Right atrium auricular region (tissue), 2 donors: ENCODE results near the gene ZBTB37. TPM values are rescaled to one million over a fixed set of nuclear protein-coding genes. Genes with fewer than 3 reads are reported as not detected.

Experiments
- DNase-seq: peaks from one replicate; pipeline ENCODE4 v3.0.0-alpha.2; 2019; ENCODE audit warnings: low spot score
- H3K27ac ChIP-seq, 2 donors: fragments of 200-600 bp; sonication (generic); 1 replicate in 1 of 2; 2 replicates in 1 of 2; pipeline ENCODE4 v1.5.1; 2016 to 2019
- H3K27me3 ChIP-seq, 2 donors: fragments of 200-600 bp; sonication (generic); one replicate each; pipeline versions ENCODE4 v1.5.1 to v1.6.0; 2017 to 2019
- H3K36me3 ChIP-seq: fragments of 200-600 bp; sonication (generic); one replicate; pipeline ENCODE4 v1.5.1; 2016
- H3K4me1 ChIP-seq, 2 donors: fragments of 200-600 bp; sonication (generic); one replicate each; pipeline versions ENCODE4 v1.5.1 to v1.6.0; 2017 to 2019
- H3K4me3 ChIP-seq, 2 donors: fragments of 200-600 bp; sonication (generic); 1 replicate in 1 of 2; 2 replicates in 1 of 2; pipeline ENCODE4 v1.5.1; 2017 to 2019; ENCODE audit warnings: mild to moderate bottlenecking in 1 of 2, moderate library complexity in 1 of 2
- H3K9me3 ChIP-seq, 2 donors: fragments of 200-600 bp; sonication (generic); one replicate each; pipeline ENCODE4 v1.5.1; 2019
- total RNA-seq, 2 donors: library from RNA; depleted of rRNA; stranded (reverse); fragments of >200 nt; gene quantifications; one replicate each; pipeline ENCODE4 v1.1.0, GENCODE V29; 2016
- TF ChIP-seq, protein P1 (sequence below), 2 donors: fragments of 200-600 bp; sonication (generic); IDR thresholded peaks; one replicate each; pipeline ENCODE4 v1.5.1; 2019; ENCODE audit warnings: antibody characterized with exemption in 2 of 2

ZBTB37 gene
- total RNA-seq, 2 donors from 2014 or later, result 5.8 to 8.8 TPM

DNA sequence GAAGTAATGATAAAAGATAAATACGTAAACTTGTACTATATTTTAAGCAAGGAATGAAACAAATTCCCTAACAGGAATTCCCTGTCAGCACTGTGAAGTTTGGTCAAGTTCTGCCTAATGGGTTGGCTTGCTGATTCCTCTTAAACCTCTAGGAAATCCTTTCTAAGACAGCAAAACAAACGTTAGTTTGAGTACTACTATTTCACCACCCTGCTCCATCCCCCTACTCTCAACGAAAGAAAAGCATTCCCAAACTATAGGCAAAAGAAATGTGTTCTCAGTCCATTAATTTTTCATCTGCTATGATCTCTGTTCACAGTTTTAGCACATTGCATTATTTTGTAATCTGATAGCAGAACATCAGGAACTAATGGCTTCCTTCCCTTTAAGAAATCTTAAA lies 32.8 kb downstream of the ZBTB37 start:
- TF ChIP-seq, protein P1, sequence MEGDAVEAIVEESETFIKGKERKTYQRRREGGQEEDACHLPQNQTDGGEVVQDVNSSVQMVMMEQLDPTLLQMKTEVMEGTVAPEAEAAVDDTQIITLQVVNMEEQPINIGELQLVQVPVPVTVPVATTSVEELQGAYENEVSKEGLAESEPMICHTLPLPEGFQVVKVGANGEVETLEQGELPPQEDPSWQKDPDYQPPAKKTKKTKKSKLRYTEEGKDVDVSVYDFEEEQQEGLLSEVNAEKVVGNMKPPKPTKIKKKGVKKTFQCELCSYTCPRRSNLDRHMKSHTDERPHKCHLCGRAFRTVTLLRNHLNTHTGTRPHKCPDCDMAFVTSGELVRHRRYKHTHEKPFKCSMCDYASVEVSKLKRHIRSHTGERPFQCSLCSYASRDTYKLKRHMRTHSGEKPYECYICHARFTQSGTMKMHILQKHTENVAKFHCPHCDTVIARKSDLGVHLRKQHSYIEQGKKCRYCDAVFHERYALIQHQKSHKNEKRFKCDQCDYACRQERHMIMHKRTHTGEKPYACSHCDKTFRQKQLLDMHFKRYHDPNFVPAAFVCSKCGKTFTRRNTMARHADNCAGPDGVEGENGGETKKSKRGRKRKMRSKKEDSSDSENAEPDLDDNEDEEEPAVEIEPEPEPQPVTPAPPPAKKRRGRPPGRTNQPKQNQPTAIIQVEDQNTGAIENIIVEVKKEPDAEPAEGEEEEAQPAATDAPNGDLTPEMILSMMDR (IDR thresholded peaks at IDR 0.05), result no peak
- no peaks in the 10 kb centered on the region for H3K27me3 ChIP-seq
- H3K9me3 ChIP-seq, result no peaks in the 10 kb centered on the region
- no peak for DNase-seq
- no peaks in the 10 kb centered on the region for H3K4me1 ChIP-seq
- H3K36me3 ChIP-seq, result no peaks in the 10 kb centered on the region
- H3K4me3 ChIP-seq, result no peak overlapping the region
- H3K27ac ChIP-seq, result no peak overlapping the region

GRCh38 chr1:173903827-173904531 lies 35.8 kb downstream of the ZBTB37 start:
- H3K4me1 ChIP-seq, result no peaks in the 10 kb centered on the region
- DNase-seq, result no peak
- H3K27me3 ChIP-seq, result no peaks in the 10 kb centered on the region
- no peaks in the 10 kb centered on the region for H3K9me3 ChIP-seq
- no peaks in the 10 kb centered on the region for H3K36me3 ChIP-seq
- no peak overlapping the region for H3K27ac ChIP-seq
- TF ChIP-seq, protein P1 (IDR thresholded peaks at IDR 0.05), result no peak
- H3K4me3 ChIP-seq, result no peak overlapping the region

DNA sequence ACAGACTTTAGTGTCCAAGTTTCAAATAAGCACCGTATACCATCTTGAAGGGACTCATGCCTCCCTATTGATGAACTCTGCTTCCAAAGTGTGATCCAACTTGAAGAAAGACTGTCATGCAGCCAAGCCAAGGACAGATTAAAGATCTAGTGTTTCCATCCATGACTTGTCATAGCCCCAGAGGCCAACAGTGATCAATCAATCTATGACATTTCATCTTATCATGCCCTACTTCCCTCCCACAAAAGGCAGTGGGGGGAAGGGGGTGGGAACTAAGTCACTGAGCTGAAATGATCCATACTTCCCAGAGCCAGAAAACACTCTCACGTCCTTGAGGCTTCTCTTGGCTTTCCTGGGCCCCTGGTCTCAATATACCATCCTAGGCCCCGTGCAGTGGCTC lies 44.9 kb downstream of the ZBTB37 start:
- Histone ChIP-seq H3K36me3 (no peaks in the 10 kb centered on the region), H3K4me1 (no peaks in the 10 kb centered on the region), H3K27me3 (no peaks in the 10 kb centered on the region), H3K9me3 (no peaks in the 10 kb centered on the region), H3K4me3 (no peak overlapping the region), H3K27ac (no peak overlapping the region)
- DNase-seq, result no peak
- TF ChIP-seq, protein P1 (IDR thresholded peaks at IDR 0.05), result no peak

DNA sequence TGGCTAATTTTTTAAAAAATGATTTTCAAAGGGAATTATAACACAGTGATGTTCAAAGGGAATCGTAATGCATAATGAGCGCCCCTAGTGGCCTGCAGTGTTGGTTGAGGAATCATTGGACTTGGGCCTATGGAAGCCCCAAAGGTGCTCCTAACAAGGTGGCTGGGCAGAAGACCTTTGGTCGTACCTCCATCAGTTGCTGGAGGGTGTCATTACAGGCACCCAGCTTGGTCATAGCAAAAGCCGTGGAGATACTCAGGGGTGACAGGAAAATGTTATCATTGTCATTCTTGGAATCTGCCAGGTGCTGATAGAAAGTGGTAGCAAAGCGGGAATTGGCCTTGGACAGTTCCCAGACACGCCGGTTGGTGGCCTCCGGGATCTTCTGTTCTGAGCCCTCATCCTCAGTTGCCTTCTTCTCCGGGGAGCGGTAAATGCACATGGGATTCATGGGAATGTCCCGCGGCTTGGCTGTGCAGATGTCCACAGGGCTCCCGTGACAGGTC lies 46.2 kb downstream of the ZBTB37 start:
- Histone ChIP-seq H3K27me3 (no peaks in the 10 kb centered on the region), H3K9me3 (no peaks in the 10 kb centered on the region), H3K4me1 (no peaks in the 10 kb centered on the region), H3K36me3 (no peaks in the 10 kb centered on the region), H3K4me3 (no peak overlapping the region), H3K27ac (no peak overlapping the region)
- TF ChIP-seq, protein P1 (IDR thresholded peaks at IDR 0.05), result peak in 1 of 2 donors; percentile 46
- no peak for DNase-seq

GRCh38 chr1:173915596-173915995 lies 47.4 kb downstream of the ZBTB37 start:
- no peak for DNase-seq
- H3K9me3 ChIP-seq, result no peaks in the 10 kb centered on the region
- H3K4me1 ChIP-seq, result no peaks in the 10 kb centered on the region
- TF ChIP-seq, protein P1 (IDR thresholded peaks at IDR 0.05), result no peak
- H3K36me3 ChIP-seq, result no peaks in the 10 kb centered on the region
- no peak overlapping the region for H3K4me3 ChIP-seq
- H3K27ac ChIP-seq, result no peak overlapping the region
- H3K27me3 ChIP-seq, result no peaks in the 10 kb centered on the region

DNA sequence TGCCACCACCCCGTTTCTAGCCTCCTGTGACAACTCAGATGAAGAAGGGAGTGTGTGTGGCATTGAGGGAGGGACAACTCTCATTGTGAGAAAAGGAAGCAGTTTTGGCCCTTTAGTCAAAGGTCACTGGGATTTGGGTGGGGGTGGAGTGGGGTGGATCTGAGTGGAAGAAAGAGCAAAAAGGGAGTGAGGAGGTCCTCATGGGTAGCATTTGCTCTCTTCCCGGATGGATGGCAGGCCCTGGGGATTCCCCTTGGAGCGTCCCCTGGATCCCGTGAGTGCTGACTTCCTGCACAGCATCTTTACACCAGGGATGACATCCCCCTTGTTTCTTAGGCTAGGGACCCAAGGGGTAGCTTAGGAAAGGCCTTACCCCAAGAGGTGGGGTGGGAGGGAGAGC lies 48.5 kb downstream of the ZBTB37 start:
- Histone ChIP-seq H3K27ac (no peak overlapping the region), H3K4me1 (no peaks in the 10 kb centered on the region), H3K27me3 (no peaks in the 10 kb centered on the region), H3K9me3 (no peaks in the 10 kb centered on the region), H3K36me3 (no peaks in the 10 kb centered on the region), H3K4me3 (no peak overlapping the region)
- no peak for DNase-seq
- TF ChIP-seq, protein P1 (IDR thresholded peaks at IDR 0.05), result no peak
